Mesodermal cell (in vitro differentiated cells): ENCODE data around the gene FSIP2.

ENCODE experiments used
- H3K27ac ChIP-seq: 2 replicates; pipeline ENCODE4 v1.7.0; 2013; ENCODE audit warnings: mild to moderate bottlenecking, low read depth, low read length, moderate library complexity; ENCODE audit not compliant: severe bottlenecking
- H3K36me3 ChIP-seq: 2 replicates; pipeline ENCODE4 v1.7.1; 2013; ENCODE audit warnings: mild to moderate bottlenecking, low read length, moderate library complexity; ENCODE audit not compliant: control insufficient read depth, insufficient read depth
- H3K4me1 ChIP-seq: one replicate; pipeline ENCODE4 v1.7.1; 2013; ENCODE audit warnings: mild to moderate bottlenecking, low read length; ENCODE audit not compliant: insufficient read depth, control insufficient read depth, poor library complexity, severe bottlenecking
- H3K4me3 ChIP-seq: 2 replicates; pipeline ENCODE4 v1.7.0; 2013; ENCODE audit warnings: low read length, control low read depth, mild to moderate bottlenecking; ENCODE audit not compliant: insufficient read depth, poor library complexity, severe bottlenecking; ENCODE audit errors: extremely low read depth
- H3K9me3 ChIP-seq: 2 replicates; pipeline ENCODE4 v1.7.1; 2013; ENCODE audit warnings: mild to moderate bottlenecking, low read length, moderate library complexity; ENCODE audit not compliant: control insufficient read depth
- WGBS, 2 experiments: methylation state at CpG; one replicate each; pipeline ENCODE4 v1.1.5; 2013; ENCODE audit warnings: missing lambda C conversion rate in 2 of 2; ENCODE audit not compliant: insufficient coverage in 2 of 2; 5-methylcytosine and 5-hydroxymethylcytosine counted together

FSIP2 gene

DNA sequence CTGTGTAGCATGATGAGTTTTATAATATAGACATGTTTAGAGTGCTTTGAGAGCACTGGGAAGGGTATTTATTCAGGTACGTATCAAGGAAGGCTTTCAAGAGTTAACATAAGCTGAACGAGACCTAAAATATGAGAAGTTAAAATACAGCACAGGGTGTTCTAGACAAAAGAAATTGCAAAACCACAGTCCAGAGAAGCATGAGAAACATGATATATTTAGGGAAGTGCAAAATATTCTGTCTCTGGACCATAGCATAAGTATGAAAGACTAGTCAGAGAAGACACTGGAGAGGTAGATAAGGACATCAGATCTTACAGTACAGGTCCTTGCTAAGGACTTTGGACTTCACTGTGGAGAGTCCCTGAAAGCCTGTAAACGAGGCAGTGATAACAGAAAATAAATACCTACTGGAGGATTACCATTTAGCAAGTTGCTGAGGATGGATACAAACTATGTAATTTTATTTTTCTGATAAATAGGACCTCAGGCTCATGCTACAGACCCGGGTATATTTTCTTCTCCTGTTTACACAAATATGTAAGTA, 43.7 kb downstream of the FSIP2 start:
- Histone ChIP-seq H3K4me1 (no peaks in the 10 kb centered on the region), H3K27ac (no peak overlapping the region), H3K4me3 (no peak overlapping the region), H3K9me3 (no peaks in the 10 kb centered on the region), H3K36me3 (no peaks in the 10 kb centered on the region)
- 79 to 100% methylated on average over 2 to 3 of the region's 4 CpGs for WGBS, 2 experiments

DNA sequence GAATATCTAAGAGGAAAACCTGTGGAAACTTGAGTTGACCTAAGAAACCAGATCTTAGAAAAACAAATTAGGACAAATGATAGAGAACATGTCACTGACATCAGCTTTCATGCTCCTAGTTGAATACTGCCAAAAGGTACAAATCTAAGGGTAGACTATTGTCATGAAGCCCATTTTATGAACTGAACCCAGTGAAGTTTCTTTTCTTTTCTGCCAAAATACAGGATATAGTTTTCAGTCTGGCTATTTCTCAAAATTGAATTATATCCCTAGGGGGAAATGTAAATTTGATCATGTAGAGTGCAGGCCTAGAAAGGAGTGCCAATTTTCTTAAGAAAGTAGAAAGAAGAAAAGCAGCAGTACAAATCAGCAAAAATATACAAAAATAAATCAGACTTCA, 46.6 kb downstream of the FSIP2 start:
- Histone ChIP-seq H3K4me3 (no peak overlapping the region), H3K36me3 (no peaks in the 10 kb centered on the region), H3K4me1 (no peaks in the 10 kb centered on the region), H3K9me3 (no peaks in the 10 kb centered on the region), H3K27ac (no peak overlapping the region)

DNA sequence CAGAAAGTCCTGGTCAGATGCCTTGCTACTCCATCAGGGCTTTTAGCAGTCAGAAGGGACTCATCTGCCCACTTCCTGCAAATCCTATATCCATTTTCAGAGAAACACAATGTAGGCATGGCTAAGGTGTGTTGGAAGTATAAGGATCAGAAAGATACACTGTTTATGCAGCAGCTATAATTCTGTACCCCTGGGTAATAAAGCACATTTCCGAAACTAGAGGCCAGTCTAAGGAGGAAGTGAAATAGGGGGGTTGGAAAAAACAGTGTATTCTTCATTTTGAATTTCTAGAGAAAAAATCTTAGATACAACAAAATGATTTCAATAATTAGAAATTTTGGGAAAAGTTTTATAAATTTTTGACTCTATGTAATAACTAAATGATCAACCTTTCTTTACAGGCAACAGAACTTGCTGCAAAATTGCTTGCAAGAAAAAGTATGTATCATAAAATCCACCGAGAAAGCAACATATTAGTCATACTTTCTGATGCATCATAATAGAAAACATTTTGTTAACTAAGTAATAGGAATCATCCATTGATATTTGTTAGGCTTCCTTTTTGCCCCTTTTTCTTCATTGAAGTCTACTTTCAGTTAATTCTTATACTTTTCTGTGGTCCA, 47.4 kb downstream of the FSIP2 start:
- Histone ChIP-seq H3K36me3 (no peaks in the 10 kb centered on the region), H3K27ac (no peak overlapping the region), H3K4me1 (no peaks in the 10 kb centered on the region), H3K4me3 (no peak overlapping the region), H3K9me3 (no peaks in the 10 kb centered on the region)
- WGBS, 2 experiments, result no CpG with 5 or more reads among the region's 2 CpGs

DNA sequence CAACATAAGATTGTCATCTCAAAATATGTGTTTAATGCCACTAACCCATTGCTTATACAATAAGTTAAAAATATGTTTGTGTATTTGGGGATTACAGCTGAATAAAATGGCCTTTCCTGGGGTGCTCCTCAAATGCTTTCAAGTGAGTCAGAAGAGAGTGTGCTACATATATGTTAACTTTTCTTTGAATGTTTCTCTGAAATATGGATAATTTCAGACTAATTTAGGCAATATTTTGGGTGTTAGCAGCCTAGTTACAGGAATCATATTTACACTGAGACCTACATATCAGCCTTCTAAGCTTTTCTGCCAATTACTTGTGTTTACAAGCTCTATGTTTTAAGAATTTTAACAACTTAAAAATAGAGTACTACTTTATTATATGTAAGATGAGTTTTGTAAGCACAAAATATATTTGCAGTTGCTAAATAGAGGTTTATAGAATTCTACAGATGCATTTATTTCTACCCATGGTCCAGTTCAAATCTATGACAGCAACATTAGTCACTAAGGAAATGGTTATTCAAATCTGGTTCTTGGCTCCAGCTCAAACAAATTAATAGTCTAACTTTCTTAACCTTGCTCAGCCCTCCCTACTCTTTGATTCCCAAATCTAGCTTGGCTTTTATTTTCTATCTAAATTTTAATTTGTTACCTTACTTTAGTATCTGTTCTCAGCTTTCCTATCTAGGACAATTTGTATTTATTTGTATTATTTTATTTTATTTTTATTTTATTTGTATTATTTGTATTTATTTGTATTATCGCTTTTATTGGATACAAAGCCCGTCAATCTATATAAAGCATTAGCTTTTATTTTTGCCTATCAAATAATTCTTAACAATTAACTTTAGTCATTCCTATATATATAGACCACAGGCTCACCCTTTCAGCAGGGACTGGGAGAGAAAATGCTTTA, 48.9 kb downstream of the FSIP2 start:
- Histone ChIP-seq H3K4me1 (no peaks in the 10 kb centered on the region), H3K4me3 (no peak overlapping the region), H3K36me3 (no peaks in the 10 kb centered on the region), H3K9me3 (no peaks in the 10 kb centered on the region), H3K27ac (no peak overlapping the region)
- WGBS, 2 experiments, result no CpG with 5 or more reads among the region's 2 CpGs

DNA sequence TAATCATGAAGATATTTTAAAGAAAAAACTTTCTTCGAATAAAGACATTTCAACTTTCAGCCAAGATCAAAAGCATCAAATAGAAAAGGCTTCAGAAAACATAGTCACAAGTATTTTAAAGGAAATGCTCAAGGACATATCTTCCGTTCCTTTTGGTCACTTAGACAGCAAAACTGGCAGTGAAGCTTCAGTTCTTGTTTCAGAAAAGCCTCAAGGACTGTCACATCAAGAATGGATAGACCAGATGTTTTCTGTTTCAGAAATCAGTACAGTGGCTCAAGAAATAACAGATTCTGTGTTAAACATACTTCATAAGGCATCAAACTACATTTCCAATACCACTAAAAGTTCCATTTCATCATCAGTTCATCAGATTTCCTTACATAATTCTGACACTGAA, 51.8 kb downstream of the FSIP2 start:
- no peak overlapping the region for H3K4me3 ChIP-seq
- no peaks in the 10 kb centered on the region for H3K4me1 ChIP-seq
- no peaks in the 10 kb centered on the region for H3K9me3 ChIP-seq
- H3K27ac ChIP-seq, result no peak overlapping the region
- 100% methylated on average over 1 of the region's 2 CpGs for WGBS, 2 experiments
- no peaks in the 10 kb centered on the region for H3K36me3 ChIP-seq

DNA sequence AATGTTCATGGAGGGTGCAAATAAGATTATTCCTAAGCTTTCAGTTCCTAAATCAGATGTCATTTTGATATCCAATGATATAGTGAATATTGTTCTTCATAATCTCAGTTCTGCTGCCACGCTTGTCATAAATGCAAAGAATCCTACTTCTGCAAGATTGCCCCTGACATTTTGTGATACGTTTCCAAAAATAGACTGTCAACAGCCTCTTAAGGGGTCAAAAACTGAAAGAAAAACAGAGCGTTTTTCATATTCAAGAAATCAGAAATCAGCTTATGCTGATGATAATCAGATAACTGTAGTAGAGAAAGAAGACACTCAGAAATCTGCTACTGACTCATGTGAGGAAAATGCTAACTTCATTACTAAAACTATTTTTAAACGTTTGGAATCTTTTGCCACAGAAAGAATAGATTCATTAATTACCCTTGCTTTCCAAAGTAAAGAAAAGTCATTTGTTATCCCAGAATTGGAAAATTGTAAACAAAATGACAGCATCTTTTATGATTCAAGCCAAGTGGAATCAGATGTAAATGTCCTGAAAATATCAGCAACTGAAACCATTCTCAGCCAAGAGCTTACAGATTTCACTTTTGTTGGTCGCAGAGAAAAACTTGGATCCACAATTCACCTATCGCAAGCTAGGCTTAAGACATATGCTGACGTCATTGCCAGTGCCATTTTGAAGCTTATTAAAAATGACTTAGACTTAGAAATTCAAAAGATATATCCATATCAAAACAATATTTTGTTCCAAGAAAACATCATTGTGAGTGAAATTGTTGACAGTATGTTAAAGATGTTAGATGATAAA, 55.1 kb downstream of the FSIP2 start:
- 87 to 100% methylated on average over 1 to 6 of the region's 7 CpGs for WGBS, 2 experiments
- Histone ChIP-seq H3K27ac (no peak overlapping the region), H3K4me3 (no peak overlapping the region), H3K9me3 (no peaks in the 10 kb centered on the region), H3K4me1 (no peaks in the 10 kb centered on the region), H3K36me3 (no peaks in the 10 kb centered on the region)

DNA sequence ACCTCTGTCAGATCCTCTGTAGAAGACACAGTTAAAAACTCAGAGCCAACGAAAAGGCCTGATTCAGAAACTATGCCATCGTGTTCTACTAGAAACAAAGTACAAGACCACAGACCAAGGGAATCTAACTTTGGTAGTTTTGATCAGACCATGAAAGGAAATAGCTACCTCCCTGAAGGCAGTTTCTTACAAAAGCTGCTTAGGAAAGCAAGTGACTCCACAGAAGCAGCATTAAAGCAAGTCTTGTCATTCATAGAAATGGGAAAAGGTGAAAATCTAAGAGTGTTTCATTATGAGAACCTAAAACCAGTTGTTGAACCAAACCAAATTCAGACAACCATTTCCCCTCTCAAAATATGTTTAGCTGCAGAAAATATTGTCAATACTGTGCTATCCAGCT, 58.2 kb downstream of the FSIP2 start:
- H3K36me3 ChIP-seq, result no peaks in the 10 kb centered on the region
- H3K4me1 ChIP-seq, result no peaks in the 10 kb centered on the region
- no peaks in the 10 kb centered on the region for H3K9me3 ChIP-seq
- H3K4me3 ChIP-seq, result no peak overlapping the region
- H3K27ac ChIP-seq, result no peak overlapping the region
- 60 to 87% methylated on average over 1 to 2 of the region's 2 CpGs for WGBS, 2 experiments

DNA sequence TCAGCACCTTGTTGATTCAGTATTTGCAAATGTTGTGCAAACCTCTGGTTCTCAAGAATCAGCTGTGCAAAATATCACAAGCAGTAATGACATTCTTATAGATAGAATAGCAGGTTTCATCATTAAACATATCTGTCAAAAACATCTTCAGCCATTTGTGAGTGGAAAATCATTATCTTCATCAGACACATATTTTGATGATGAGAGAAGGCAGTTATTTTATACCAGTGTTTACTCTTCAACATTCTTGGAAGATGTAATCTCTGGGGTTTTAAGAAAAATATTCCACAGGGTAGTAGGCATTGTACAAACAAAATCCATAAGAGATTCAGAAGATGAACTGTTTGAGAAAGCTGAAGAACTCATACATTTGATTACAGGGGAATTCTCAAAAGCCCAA, 64.3 kb downstream of the FSIP2 start:
- no peaks in the 10 kb centered on the region for H3K36me3 ChIP-seq
- H3K4me3 ChIP-seq, result no peak overlapping the region
- H3K4me1 ChIP-seq, result no peaks in the 10 kb centered on the region
- no peaks in the 10 kb centered on the region for H3K9me3 ChIP-seq
- no peak overlapping the region for H3K27ac ChIP-seq

DNA sequence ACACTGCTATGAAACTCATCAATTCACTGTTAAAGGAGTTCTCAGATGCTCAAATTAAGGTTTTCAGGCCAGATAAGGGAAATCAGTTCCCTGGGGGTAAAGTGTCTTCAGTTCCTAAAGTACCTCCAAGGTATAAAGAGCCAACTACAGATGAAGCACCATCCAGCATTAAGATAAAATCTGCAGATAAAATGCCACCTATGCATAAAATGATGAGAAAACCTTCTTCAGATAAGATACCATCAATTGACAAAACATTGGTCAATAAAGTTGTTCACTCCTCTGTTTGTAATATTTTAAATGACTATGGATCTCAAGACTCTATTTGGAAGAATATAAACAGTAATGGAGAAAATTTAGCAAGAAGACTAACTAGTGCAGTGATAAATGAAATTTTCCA, 68.2 kb downstream of the FSIP2 start:
- H3K4me1 ChIP-seq, result no peaks in the 10 kb centered on the region
- H3K27ac ChIP-seq, result no peak overlapping the region
- no peaks in the 10 kb centered on the region for H3K9me3 ChIP-seq
- no peaks in the 10 kb centered on the region for H3K36me3 ChIP-seq
- no peak overlapping the region for H3K4me3 ChIP-seq

DNA sequence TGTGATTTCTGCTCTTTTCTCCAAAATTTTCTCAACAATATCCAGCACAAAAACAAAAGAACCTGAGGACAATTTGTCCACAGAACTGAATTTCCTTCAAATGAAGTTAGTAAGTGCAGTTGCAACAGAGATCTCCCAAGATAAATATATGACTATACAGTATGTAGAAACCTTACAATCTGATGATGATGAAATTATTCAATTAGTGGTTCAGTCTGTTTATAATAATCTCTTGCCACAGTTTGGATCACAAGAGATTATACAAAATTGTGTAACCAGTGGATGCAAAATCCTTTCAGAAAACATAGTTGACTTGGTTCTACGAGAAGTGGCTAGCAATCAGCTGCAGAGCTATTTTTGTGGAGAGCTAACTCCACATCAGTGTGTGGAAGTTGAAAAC, 68.7 kb downstream of the FSIP2 start:
- H3K4me3 ChIP-seq, result no peak overlapping the region
- no peaks in the 10 kb centered on the region for H3K4me1 ChIP-seq
- no peaks in the 10 kb centered on the region for H3K9me3 ChIP-seq
- no peaks in the 10 kb centered on the region for H3K36me3 ChIP-seq
- no CpG with 5 or more reads among the region's 1 CpG for WGBS, 2 experiments
- H3K27ac ChIP-seq, result no peak overlapping the region
